GM21526 (cell line): ENCODE measurements around the gene DCTN1.

Experiments used
- ATAC-seq: cut with Tn5 transposase; IDR thresholded peaks from one replicate; pipeline ENCODE4 v1.9.1; 2021; ENCODE audit warnings: moderate library complexity; ENCODE audit not compliant: unreplicated experiment, low FRiP score

Gene DCTN1

DNA sequence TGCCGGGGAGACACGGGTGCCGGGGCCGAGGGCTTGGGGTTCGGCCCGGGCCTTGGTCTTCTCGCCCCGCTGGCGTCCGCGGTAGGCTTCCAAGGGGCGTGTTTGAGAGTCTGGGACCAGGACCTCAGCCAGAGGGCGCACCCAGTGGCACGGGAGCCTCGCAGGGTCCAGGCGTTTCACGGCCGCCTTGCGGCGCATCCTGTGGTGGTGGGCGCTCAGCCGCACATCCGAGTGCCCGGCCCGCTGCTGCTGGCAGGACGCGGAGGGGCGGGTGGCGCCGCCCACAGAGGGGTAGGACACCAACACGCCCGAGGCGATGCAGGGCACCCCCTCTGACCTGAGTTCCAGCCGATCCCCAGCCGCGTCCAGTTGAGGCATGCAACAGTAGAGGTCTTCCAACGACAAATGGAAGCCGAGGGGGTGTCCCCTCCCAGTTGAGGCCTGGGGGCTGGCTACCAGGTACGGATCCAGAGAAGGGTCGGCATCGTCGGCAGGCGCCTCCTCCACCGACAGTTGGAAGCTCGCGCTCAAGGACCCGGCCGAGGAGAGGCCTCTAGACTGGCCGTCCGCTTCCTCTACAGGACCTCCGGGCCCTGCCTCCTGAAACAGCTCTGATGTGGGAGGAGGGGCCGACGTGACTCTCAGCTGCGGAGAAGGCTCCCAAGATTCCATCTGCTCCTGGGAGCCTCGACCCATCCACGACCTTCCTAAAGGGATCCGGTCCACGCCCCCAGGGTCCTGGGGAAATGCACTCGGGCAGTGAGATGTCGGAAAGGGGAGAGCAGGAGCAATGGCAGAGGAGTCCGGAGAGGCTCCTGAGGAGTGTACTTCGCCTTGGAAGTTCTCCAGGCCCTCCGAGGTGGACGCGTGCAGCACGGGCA lies 35.0 kb upstream of the DCTN1 start:
- ATAC-seq, result no peak

DNA sequence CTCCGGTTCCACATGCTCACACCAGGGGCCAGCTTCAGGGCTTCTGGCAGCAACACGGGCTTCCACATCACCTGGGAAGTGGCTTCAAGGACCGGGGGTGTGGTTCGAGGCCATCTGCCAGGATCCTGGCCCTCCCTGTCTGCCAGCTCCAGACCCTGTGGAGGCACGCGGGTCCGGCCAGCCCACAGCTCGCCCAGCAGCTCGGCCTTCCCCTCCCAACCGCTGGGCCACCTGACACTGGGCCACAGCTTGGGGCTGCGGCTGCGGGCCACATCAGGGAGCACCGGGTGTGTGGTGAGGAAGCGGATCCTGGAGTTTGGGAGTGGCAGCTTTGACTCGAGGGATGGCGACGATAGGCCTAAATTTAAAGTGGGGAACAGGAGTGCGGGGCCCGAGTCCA lies 34.3 kb upstream of the DCTN1 start:
- no peak for ATAC-seq

DNA sequence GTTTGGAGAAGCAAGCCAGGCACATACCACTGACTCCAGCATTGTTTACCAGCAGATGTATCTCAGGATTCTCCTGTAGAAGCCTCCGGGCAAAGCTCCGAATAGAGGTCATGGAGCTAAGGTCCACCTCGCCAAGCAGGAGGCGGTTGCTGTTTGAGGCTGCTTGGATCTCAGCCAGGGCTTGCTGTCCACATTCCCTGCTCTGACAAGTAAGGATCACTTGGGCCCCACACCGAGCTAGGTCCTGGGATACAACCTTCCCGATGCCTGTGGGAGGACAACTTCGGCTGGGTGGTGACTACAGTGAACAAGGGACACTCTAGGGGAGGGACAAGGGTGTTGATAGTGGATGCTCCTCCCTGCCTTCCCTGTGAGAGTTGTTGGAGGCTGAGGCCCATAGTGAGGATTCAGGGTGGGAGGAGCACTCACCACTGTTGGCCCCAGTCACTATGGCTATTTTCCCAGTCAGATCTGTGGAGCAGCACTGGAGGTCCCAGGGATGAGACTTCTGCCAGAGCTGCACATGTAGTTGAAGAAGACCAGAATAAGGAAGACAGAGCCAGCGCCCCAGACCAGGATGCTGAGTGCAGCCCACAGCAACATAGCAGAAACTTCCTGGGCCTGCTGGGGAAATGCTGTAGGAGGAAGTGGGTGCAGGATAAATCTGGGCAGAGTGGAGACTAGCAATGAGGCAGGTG lies 33.0 kb upstream of the DCTN1 start:
- ATAC-seq, result no peak

DNA sequence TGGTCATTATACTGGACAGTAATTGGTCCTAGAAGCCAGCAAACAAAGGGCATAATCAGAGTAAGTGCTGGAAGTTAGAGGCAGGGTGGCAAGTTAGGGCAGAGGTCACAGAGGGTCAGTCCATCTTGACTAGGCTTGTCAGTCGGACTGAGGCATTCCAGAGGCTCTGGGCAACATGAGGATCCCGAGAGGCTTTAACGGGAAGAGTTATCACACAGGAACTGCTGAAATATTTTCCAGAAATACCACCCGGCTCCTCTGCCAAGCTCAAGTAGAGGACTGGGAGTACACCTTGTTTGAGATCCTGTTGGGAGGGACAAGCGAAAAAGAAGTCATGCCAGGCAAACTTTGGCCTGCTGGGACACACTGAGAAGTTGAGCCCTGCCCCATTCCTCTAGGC lies 27.6 kb upstream of the DCTN1 start:
- ATAC-seq, result no peak

DNA sequence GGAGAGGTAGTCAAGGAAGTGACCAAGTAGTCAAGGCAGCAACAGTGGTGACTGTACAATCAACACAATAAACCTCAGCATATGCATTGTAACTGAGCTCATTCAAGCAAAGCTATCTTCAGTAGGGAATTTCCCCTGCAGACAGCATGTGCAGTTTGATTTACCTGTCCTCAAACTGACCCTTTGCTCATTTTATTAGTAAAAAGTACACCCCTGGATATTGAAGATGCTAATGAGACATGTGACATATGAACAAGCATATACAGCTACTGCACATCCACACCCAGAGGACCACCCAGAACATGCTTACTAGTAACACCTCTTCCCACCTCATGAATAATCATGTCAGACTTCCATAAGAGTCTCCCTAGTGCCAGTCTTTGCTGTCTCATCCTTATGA lies 25.9 kb upstream of the DCTN1 start:
- no peak for ATAC-seq

DNA sequence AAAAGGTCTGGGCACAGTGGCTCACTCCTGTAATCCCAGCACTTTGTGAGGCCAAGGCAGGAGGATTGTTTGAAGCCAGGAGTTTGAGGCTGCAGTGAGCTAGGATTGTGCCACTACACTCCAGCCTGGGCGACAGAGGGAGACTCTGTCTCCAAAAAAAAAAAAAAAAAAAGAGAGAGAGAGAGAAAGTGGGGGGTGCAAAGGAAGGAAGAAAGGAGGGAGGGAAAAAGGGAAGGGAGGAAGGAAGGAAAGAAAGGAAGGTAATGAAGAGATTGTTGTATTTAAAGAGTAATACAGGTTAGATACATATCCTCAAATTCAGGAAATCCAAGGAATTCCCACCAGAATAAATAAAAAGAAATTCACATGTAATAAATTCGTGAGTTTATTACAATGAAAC lies 21.8 kb upstream of the DCTN1 start:
- ATAC-seq, result no peak

DNA sequence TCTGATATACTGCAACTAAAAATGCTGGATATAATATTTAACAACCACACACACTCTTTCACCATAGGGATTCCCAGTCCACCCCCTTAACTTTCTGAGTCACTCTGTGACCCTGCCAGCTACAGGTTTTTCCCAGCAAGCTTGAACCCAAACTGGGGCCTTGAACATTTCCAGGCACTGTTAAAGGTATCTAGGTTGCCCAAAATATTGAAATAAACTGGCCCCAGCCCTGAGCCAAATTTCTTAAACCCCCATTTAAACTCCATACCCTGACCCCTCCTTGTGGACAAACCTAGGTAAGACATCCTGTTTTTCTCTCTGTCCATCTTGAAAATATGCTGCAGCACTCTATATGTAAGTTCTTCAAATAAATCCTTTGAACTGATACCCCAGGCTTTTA lies 19.7 kb upstream of the DCTN1 start:
- ATAC-seq, result no peak

DNA sequence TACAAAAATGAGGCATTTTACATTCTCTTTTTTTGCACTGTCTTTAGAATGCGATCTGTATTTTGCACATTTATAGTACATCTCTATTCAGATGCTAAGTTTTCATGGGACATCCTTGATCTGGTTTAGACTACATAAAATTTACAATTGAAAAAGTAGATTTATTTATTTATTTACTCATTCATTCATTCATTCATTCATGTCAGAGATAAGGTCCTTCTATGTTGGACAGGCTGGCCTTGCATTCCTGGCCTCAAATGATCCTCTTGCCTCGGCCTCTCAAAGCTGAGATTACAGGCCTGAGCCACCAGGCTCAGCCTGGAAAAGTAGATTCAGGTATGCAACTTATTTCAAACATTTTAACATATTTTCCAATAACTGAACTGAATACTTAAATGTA lies 16.0 kb upstream of the DCTN1 start:
- ATAC-seq, result no peak

DNA sequence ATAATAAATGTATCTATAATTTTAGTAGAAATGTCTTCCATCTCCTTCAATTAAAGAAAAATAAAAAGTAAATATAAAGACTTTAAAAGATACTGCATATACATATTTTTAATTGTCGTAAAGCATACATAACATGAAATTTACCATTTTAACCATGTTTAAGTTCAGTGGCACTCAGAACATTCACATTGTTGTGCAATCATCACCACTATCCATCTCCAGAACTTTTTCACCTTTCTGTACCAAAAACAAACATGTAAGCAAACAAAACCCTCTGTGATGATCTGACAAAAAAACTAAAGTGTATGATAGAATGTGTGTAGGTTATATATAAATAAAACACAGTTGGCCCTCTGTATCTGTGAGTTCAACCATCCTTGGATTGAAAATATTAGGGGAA lies 13.4 kb upstream of the DCTN1 start:
- ATAC-seq, result no peak

DNA sequence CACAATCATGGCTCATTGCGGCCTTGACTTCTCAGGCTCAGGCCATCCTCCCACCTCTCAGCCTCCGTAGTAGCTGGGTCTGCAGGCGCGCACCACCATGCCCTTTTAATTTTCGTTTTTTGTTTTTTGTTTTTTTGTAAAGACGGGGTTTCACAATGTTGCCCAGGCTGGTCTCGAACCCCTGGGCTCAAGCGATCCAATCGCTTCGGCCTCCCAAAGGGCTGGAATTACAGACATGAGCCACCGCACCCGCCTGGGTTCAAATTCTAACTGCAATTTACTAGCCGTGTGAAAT lies 12.3 kb upstream of the DCTN1 start:
- ATAC-seq, result no peak

DNA sequence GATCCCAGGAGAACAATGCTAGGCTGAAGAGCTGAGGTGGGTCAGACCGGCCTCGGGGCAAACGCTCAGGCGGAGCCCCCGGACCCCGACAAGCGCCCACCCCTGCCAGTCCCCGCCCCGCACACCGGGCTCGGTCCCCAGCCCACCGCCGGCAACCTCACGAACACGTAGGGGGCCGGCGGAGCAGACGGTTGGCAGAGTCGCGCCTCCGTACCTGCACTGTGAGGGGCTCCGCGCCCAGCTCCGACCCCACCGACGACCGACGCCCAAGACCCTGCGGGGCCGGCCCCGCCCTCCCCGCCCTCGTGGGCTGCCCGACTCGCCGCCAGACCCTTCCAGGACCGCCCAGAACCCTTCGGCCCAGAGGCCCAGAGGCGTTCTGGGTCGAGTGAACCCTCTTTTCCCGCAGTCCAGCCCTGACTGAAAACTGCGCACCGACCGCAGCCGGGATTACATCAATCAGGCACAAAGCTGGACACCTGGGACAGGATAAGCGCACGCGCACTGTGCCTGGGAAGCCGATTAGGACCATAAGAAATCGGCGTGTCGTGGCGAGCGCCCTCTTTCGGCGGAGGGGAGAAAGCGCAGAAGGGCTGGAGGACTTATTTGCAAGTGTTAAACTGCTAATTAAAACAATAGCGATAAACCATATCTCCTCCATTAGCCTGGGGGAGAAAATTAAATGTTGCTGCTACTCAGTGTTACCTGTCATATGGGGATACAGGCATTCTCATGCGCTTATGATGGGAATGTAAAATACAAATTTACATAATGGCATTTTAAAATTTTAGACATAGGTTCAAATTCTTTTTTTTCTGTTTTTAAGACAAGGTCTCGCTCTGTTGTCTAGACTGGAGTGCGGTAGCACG lies 11.7 kb upstream of the DCTN1 start:
- peak; percentile 63 for ATAC-seq

DNA sequence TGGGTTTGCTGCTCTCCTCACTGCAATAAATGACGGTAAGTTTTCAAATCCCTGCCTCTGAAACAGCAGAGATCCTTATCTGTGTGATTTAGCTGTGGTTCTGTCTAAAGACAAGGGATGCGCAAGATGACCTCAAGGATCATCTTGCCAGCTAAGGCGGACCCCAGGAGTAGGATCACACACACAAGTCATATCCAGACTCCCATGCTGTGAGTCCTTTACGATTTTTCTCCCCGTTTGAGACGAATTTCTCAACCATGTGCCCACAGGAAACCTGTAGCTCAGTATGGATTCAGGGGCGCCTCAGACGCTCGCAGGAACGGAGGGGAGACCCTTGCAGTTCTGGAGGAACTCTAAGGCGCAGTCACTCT lies 11.1 kb upstream of the DCTN1 start:
- peak; percentile 29 for ATAC-seq

DNA sequence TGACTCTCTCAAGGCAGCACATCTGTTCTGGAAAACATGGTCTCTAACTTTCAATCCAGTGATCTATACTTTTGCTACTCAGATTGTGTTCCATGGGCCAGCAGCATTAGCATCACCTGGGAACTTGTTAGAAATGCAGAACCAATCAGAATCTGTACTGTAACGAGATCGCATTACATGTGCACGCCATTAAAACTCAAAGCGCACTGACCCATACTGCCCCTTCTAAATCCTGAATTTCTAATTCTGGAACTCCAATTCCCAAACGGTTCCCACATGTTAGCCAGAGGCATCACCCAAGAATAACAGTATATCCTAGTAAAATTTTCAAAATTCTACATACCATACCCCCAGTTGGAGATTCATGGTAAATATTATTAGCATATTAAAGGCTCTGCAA lies 10.5 kb upstream of the DCTN1 start:
- no peak for ATAC-seq

DNA sequence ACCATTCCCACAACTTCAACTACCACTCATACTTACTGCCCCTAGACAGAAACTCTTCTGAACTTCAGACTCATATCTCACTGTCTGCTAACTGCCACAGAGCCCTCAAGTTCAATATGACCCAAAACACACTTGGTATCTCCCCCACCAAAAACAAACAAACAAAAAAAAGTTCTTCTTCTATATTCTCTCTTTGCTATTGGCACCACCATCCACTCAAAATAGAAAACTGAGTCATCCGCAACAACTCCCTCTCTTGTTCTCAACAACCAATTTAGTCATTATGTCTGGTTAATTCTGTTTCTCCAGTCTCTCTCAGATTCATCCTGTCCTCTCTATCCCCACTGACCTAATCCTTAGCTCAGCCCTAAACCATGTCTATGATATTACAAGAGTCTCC lies 7.2 kb upstream of the DCTN1 start:
- no peak for ATAC-seq

DNA sequence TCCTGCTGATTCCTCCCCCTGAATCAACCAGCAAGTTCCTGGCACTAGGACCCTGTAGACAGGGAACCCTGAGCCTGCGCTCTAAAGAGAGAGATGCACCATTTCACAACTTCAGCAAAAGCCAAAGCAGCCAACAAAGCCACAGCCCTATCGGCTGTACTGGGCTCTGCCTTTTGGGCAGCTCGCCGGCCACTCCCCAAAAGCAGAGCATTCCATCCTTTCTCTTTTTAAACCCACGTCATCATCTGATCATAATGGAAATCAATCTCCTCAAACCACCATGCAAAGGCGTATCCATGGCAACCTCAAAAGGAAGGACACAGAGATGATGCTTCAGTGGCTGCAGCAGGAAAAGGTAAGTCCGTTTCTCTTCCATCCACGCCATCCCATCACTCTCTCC lies 5.3 kb upstream of the DCTN1 start:
- ATAC-seq, result no peak

DNA sequence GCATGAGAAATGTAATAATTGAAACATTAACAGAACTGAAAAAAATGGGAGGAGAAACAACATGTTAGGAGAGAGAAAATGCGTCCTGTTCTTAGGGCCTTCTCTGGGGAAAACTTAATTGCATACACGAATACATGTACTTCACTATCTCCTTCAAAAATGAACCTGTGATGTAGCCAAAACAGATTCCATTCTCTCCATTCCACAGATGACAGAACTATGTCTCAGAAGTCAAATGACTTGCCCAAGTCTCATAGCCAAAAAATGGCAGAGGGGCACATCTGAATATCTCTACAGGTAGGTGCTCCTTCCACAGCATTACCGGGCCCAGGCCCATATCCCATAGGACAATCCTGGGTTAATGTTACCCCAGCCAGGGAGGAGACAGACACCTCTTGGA lies 3.9 kb upstream of the DCTN1 start:
- ATAC-seq, result no peak

DNA sequence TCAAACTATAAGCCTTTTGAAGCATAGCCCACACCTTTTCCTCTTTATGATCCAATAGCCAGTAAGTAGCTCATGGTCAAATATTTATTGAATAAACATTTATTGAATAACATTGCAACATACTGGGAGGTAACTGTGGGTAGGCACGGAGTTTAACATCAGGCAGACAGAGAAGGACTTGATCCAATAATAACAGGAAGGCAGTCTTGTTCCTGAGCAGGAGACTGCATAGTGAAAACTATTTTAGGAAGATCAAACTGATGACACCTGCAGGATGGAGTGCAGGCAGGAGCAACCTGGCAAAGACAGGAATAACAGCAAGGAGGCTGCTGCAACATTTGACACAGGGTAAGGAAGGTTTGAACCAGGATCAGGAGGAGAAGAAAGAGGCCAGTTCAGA lies 3.1 kb upstream of the DCTN1 start:
- no peak for ATAC-seq

DNA sequence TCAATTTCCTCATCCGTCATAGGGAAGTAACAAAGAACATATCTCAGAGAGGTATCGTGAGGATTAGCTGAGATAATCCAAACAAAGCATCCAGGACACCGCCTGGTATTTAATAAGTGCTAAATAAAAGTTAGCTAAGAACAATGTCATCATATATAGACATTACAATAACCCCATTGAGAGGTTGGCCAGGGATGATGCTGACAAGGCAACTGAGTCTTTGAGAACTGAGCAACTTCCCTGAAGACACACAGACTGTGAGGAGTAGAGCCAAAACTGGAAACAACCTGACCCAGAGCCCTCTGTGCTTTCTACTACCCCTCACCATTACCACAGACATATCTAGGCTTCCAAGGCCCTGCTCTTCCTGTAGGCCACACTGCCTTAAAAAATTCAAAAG lies 1.6 kb upstream of the DCTN1 start:
- no peak for ATAC-seq

DNA sequence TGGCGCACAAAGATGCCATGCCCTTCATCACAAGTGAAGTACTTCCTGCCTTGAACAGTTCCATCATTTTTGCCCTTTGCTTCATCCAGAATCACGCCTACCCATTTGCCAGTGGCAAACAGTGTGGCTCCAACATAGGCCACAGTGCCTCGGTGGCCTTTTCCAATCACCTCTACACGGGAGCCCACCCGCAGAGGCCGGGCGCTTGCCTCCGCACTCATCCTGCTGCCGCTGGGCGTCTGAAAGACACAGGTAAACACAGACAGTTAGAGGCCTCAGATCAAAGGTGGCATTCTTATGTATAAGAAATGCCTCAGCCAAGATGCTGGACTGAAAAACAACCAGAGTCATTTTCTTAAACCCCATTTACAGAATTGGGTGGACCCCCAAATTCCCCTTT lies 2.1 kb downstream of the DCTN1 start:
- ATAC-seq, result no peak

DNA sequence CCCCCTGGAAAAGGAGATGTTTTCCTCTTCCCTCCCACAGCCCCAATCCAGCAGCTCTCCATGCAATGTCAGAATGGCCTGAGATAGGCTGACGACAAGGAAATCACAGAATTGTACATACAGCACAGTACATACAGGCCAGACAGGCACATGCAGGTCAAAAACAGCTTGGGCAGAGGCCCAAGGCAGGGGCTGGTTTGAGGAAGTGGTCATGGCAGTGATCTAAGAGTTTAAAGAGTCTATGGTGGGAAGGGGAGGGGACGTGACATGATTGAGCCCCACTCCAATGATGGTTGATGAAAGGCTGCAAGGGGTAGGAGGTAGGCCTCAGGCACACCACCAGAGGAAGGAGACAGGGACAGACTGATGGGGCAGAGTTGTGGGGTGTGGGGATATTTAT lies 4.3 kb downstream of the DCTN1 start:
- ATAC-seq, result no peak

DNA sequence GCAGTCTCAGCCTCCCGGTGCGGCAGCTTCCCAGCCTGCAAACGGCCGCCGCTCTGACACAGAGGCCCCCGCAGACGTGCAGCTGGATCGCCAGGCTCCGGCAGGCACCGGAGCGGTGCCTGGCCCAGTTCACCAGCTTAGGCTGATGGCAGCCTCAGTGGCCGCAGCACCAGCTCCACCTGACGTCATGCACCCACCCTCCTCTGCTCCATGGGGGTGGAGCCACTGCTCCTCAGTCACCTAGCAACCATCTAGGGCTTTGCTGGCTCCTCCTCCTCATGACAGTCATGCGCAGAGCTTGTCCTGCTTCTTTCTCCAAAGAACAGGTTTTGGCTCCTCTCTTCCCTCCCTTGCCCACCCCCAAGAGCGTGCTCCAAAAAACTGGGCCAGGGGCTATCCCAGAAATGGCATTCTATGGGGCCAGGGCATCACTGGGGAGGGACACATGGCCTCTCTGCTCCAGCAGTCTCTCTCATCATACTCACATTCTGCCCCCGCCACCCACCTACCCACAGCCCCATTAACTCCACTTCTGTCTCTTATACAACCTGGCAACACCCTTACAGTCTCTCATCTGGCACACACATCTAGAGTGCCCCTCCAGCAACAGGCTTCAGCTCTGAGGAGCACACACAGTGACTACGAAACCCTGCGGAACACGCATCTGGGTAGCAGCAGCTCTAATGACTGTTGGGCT lies 5.5 kb downstream of the DCTN1 start:
- no peak for ATAC-seq
